Measurements from ENCODE around the gene MGAT4D. TPM values are rescaled to one million over a fixed set of nuclear protein-coding genes. Genes with fewer than 3 reads are reported as not detected.

Gene MGAT4D
- total RNA-seq, result not detected in 2 replicates

DNA sequence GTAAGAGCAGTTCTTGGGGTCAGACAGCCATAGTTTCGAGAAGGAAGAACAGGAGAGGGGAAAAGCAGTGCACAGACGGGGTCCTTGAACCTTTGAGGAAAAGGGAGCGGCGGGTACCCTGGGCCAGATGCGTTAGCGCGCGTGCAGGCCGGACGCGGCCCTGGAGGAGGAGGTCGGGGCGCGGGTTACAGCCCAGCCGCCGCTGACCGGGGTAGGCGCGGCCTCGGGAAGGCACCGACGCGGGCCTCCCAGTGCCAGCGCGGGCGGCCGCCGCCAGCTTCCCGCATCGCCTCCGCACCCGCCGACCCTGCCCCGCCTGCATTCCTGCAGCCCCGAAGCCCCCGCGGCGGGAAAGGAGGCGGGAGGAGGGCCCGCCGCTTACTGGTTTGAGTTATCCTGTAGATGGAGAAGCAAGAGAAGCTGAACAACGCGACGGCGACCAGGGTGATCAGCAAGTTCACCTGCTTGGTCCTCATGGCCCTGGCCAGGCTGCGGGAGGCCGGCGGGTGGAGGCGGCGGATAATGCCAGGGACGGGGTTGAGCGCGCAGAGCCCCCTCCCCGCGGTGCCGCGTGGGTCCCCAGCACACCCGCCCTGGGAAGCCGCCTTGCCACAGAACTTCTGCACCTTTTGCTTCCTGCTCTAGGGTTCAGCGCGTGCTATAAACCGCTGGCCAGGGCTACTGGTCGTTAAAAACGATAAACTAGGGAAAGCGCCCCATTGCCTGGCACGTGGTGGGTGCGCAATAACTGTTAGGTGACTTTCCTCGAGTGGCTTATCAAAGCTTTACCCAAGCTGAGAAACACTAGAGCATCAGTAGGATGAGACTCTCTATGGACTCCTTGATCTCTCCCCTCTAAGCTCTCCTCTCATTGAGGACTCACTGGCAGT is at the start of gene MGAT4D:
Gene MGAT4D, minus strand, starts transcription at position 547 of the 890 bp plus-strand sequence. Its CDS starts 71 bp downstream, at position 476.

DNA sequence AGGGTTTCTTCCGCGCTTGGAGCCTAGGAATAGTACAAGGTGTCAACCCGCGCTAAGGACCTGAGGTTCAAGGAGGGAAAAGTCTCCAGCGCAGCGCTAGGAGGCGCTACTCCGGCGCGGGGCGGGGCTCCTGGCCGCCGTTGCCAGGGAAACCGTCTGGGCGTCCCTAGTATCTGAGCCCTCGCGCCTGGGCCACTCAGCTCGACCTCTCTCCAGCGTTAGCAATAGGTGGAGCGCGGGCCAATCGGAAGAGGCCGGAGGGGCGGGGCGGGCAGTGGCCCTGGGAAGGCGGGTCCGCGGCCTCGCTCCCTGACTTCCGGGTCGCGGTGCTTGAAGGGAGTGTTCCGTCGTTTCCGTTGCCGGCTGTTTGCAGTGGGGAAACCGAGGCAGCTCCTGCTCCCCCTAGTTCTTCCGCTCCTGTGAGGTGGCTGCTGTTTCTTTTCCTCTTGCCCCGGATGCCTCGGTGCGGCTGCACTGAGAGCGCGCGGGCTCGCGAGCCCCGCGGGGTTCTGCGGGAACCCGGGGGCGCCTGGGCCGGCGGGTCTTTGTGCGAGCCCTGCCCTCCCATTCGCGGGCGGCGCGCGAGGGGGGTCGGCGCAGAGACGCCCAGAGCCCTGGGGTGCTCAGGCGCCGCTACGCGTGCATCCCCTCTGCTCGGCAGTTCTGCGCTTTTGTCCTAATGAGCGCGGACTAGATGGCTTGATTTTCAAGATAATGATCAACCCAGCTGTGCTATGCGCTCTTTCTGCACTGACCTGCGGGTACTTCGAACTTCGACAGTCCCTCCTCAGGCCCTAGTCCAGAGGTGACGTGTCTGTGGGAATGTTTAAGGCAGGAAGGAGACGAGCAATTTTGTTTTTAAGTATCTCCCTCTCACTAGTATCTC is 26.0 kb upstream of the MGAT4D start, which contains the start of gene ELMOD2:
Gene ELMOD2, plus strand, starts transcription at position 312 of the 886 bp plus-strand sequence. CDS start 1,261 bp downstream, outside the sequence.

DNA sequence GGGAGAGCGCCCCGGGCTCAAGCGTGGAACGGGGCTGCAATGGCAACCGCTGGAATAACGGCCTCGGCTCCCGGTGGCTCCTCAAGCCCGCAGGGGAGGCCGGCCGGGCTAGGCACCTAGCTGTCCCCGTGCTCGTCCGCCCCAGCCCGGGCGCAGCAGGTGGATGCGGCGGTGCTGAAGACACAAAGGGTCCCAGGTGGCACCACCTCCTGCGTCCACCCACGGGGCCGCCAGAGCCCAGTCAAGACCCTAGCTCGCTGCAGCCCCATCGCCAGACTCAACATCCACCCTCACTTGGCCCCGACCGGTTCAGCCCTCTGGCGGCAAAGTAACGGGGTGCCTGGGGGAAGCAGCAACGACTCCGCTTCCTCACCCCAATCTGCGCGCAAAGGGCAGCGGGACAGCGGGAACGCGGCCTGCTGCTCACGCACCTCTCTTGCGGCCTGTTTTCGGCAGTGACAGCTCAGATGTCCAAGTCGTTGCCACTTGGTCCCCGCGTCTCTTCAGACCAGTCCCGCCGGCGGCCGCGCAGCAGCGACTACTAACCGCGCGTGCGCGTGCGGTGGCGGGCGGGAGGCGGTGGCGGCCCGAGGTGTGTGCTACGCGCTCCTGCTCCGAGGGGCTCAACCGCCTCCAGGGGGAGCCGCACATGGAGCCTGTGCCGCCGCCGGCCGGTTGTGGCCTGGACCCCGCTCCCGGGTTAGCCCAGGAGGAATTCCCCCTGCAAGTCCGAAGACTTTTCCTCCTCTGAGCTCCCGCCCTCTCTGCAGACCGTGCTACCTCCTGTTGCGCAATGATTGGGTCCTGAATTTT is 70.8 kb downstream of the MGAT4D start, which contains the start of gene CLGN:
Gene CLGN, minus strand, starts transcription at position 543 of the 813 bp plus-strand sequence. CDS start 14,570 bp downstream, outside the sequence.

Other genes with a start within 250 kb of the MGAT4D start
- 38.1 and 44.8 TPM in 2 replicates for gene SCOC, start 124.6 kb downstream of the MGAT4D start, total RNA-seq
- gene CLGN, start 70.6 kb downstream of the MGAT4D start, total RNA-seq, result 6.8 TPM in 1 of 2 replicates, not detected in the other
- 26.0 and 27.2 TPM in 2 replicates for gene ELMOD2, start 25.9 kb upstream of the MGAT4D start, total RNA-seq
- gene UCP1, start 70.7 kb upstream of the MGAT4D start, total RNA-seq, result not detected in 2 replicates